Heart left ventricle (tissue), 16 donors: Measurements from ENCODE around the gene SEPTIN6. TPM values are rescaled to one million over a fixed set of nuclear protein-coding genes. Genes with fewer than 3 reads are reported as not detected.
A peak's percentile ranks its signal among the peaks of the same experiment; 100 is the strongest.

ENCODE experiments used
- ATAC-seq, 4 donors: fragments of 200-7000 bp; cut with Tn5 transposase; one replicate each; pipeline ENCODE4 v1.9.1; 2020 to 2022; ENCODE audit warnings: moderate library complexity in 4 of 4, mild to moderate bottlenecking in 3 of 4, moderate number of reproducible peaks in 1 of 4
- DNase-seq, 5 donors: peaks; one replicate each; pipeline ENCODE4 v3.0.0-alpha.2; 2020
- H3K27ac ChIP-seq, 12 donors: fragments of 200-600 bp; sonication (generic) in 4 of 12; one replicate each; pipeline versions ENCODE4 v1.5.0 to v1.8.0; 2016 to 2022; ENCODE audit warnings: mild to moderate bottlenecking in 2 of 12
- H3K27me3 ChIP-seq, 9 donors: fragments of 200-600 bp; sonication (generic) in 2 of 9; one replicate each; pipeline versions ENCODE4 v1.5.1 to v1.8.0; 2016 to 2022; ENCODE audit warnings: mild to moderate bottlenecking in 3 of 9
- H3K36me3 ChIP-seq, 9 donors: fragments of 200-600 bp; sonication (generic) in 2 of 9; one replicate each; pipeline versions ENCODE4 v1.5.0 to v1.8.0; 2018 to 2022; ENCODE audit warnings: mild to moderate bottlenecking in 2 of 9
- H3K4me1 ChIP-seq, 12 donors: fragments of 200-600 bp; sonication (generic) in 4 of 12; one replicate each; pipeline versions ENCODE4 v1.5.0 to v1.8.0; 2016 to 2022; ENCODE audit warnings: mild to moderate bottlenecking in 3 of 12
- H3K4me3 ChIP-seq, 12 donors: fragments of 200-600 bp; sonication (generic) in 4 of 12; one replicate each; pipeline versions ENCODE4 v1.5.0 to v1.8.0; 2017 to 2022; ENCODE audit warnings: mild to moderate bottlenecking in 9 of 12, moderate library complexity in 4 of 12
- H3K9me3 ChIP-seq, 12 donors: fragments of 200-600 bp; sonication (generic) in 4 of 12; one replicate each; pipeline versions ENCODE4 v1.5.0 to v1.8.0; 2016 to 2022; ENCODE audit warnings: mild to moderate bottlenecking in 1 of 12
- CTCF ChIP-seq, 12 donors: fragments of 200-600 bp; sonication (generic) in 4 of 12; IDR thresholded peaks; one replicate each; pipeline versions ENCODE4 v1.5.0 to v1.8.0; 2018 to 2022; ENCODE audit warnings: antibody characterized with exemption in 12 of 12, mild to moderate bottlenecking in 5 of 12
- POLR2A ChIP-seq, 2 donors: fragments of 450-650 bp; IDR thresholded peaks; one replicate each; pipeline ENCODE4 v1.6.1; 2017; ENCODE audit warnings: antibody characterized with exemption in 2 of 2, mild to moderate bottlenecking in 2 of 2, moderate library complexity in 2 of 2
- WGBS, 4 donors: extraction: QIAGEN DNeasy Blood & Tissue Kit in 2 of 4; methylation state at CpG; one replicate each; pipeline versions ENCODE4 v1.1.5 to v1.1.7; 2013 to 2018; 5-methylcytosine and 5-hydroxymethylcytosine counted together
- intact Hi-C, 10 donors: fragments of 100-400 bp; cut with DNase I; formaldehyde crosslinking; loops; one replicate each; pipeline versions ENCODE4 v1.11.1 to v1.14.2; 2022
- polyA plus RNA-seq, 2 donors: library from polyadenylated mRNA; stranded (reverse); fragments of 200-250 nt; gene quantifications; one replicate each; pipeline ENCODE4 v1.2.3, GENCODE V29; 2013
- total RNA-seq, 9 donors: library from RNA; depleted of rRNA in 2 of 9; stranded (reverse); fragments of >200 nt in 2 of 9; fragmentation: NEBNext Ultra II Directional in 3 of 9; extraction: Animal tissue kit (Norgen Biotek cat#: 25700) in 3 of 9; gene quantifications; one replicate each; pipeline versions ENCODE4 v1.1.0 to v1.2.4, GENCODE V29; 2016 to 2023
- donor health status: ischemic (EF 13 %, LVEDD 7.1; RV severe dilation, severe dysfunction).
- donor health status: healthy with polysubstance abuse.
- donor health status: DM: no; HTN: yes; CAD: no.
- donor health status: DM: no; HTN: no; CAD: no.
- donor health status: ischemic (EF 25% LVEDD 6.9; RV normal size, moderate dysfunction).
- donor health status: ischemic (EF 25% LVEDD 5.7; RV mildly dilated, moderate dysfunction).
- donor health status: healthy.
- donor health status: DM: yes; HTN: yes; CAD: no.
- donor health status: ischemic (EF 35%, LVEDD 5.7; RV mildly dilated, moderate dysfunction).
- donor health status: nonischemic (EF 11% LVEDD 7.7; RV severe dilation, severe dysfunction).
- donor health status: DM: yes; HTN: yes; CAD: no.
- donor health status: PGD.
- donor health status: ischemic (EF 29% LVEDD 5.4; RV normal size, mild dysfunction).
- donor health status: nonischemic (EF 23%, LVEDD 6.1; RV moderate dilation, normal function).

Gene SEPTIN6
- total and polyA plus RNA-seq, 11 donors = 3.3 to 36.4 (median 9.8) TPM

- no peak for TF ChIP-seq CTCF (IDR thresholded peaks at IDR 0.05)
- no peak for TF ChIP-seq POLR2A (IDR thresholded peaks at IDR 0.05)
- no peak overlapping the region for H3K4me3 ChIP-seq
- WGBS, 4 donors = 77 to 82% (median 82%) methylated on average over 12 of the region's 12 CpGs
- ATAC-seq = no peak
- H3K27me3 ChIP-seq = no peaks in the 10 kb centered on the region
- DNase-seq = no peak
- peaks cover 0 to 11% (median 0%) of the 10 kb centered on the region in 12 donors for H3K4me1 ChIP-seq
- intact Hi-C loops = loop anchor here in 2 of 10 donors (10.0 kb wide), 2 partner anchors 71 to 81 kb away; no protein-coding TSS in a partner anchor
- H3K36me3 ChIP-seq = no peaks in the 10 kb centered on the region
- no peaks in the 10 kb centered on the region for H3K9me3 ChIP-seq
- H3K27ac ChIP-seq = no peak overlapping the region
Measured at GRCh38 chrX:119695535-119696050, 2.6 kb upstream of the SEPTIN6 start.

DNA sequence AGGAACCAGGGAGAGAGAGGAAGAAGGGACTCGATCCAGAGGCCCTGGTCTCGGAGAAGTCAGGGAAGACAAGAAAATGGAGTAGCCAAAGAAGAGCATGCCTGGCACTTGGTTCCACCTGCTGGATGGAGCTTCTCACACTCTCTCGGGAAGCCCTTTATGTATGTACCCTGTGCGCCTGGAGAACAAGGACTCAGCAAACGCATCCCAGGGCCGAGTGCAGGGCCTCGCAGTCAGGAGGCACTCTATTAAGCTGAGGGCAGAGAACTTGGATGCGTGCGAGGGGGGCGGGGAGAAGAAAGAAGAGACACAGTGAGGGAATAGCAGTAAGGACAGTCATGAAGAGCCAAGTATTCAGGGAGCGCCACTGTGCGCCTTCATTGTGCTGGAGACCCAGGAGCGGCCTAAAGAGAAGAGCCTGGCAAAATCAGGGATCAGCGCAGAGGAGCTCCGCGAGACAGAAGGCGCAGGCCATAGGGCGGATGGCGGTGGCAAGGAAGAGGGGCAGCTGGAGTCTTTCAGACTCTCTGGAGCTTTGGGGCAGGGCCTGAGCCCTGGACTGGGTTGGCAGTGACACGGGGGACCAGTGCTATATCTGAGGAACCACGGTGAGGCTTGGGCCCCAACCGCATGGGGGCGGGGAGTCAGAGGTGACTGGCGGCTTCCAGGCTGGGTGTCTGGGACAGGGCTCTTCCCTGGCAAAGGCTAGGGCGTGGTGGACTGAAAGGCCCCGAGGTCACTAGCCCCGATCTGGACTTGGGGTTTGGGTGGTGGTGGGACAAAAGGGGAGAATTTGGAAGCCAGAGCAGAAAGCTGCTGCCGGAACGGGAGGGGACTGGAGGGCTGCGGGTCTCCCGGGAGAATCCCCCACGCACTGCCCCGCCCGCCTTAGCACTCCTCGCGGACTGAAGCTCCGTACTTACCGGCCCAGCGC is 1.9 kb upstream of the SEPTIN6 start:
- 75 to 86% (median 81%) methylated on average over 39 of the region's 39 CpGs for WGBS, 4 donors
- peaks cover 0 to 11% (median 0%) of the 10 kb centered on the region in 12 donors for H3K4me1 ChIP-seq
- DNase-seq (peak in 1 of 5 donors; percentile 22), ATAC-seq (no peak)
- no peaks in the 10 kb centered on the region for H3K36me3 ChIP-seq
- TF ChIP-seq POLR2A (IDR thresholded peaks at IDR 0.05) (no peak), CTCF (IDR thresholded peaks at IDR 0.05) (no peak)
- H3K27ac ChIP-seq = peak overlapping the region in 1 of 12 donors; percentile 83
- H3K4me3 ChIP-seq = no peak overlapping the region
- intact Hi-C loops = loop anchor here in 3 of 10 donors (5.0 to 10.0 kb wide), 3 partner anchors 70 to 88 kb away; partner anchors contain the start of gene NKRF (in 1 of the 3)
- H3K9me3 ChIP-seq = no peaks in the 10 kb centered on the region
- no peaks in the 10 kb centered on the region for H3K27me3 ChIP-seq

DNA sequence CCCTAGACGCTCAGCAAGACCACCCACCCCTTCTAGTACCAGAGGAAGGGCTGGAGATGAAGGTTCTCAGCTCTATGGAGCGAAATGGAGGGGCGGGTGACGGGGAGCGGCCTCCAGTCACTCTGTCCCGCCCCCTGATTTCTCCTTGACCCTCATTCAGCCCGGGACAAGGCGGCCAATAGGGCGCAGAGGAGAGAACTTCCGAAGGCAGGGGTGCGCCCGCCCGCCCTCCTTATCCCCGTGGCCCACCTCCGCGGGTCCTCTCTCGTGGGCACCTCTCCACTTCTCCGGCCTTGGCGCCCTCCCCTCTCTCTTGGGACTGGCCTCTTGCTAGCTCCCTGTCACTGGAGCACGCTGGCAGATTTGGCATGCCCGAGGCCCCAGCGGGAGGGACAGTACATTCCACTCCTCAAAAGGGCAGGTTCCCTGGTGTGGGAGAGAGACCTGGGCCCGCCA is 1.1 kb upstream of the SEPTIN6 start:
- no peaks in the 10 kb centered on the region for H3K27me3 ChIP-seq
- intact Hi-C loops = loop anchor here in 4 of 10 donors (2.0 to 10.0 kb wide), 4 partner anchors 39 to 87 kb away; partner anchors contain the start of gene NKRF (in 1 of the 4)
- TF ChIP-seq POLR2A (IDR thresholded peaks at IDR 0.05) (no peak), CTCF (IDR thresholded peaks at IDR 0.05) (no peak)
- WGBS, 4 donors = 31 to 66% (median 56%) methylated on average over 23 of the region's 23 CpGs
- H3K36me3 ChIP-seq = no peaks in the 10 kb centered on the region
- peak overlapping the region in 2 of 12 donors; percentile 75 to 83 for H3K27ac ChIP-seq
- ATAC-seq = peak in 1 of 4 donors; percentile 40
- H3K4me1 ChIP-seq = peaks cover 0 to 16% (median 0%) of the 10 kb centered on the region in 12 donors
- H3K4me3 ChIP-seq = peak overlapping the region in 10 of 12 donors; percentile 40 to 92 (median 76)
- no peaks in the 10 kb centered on the region for H3K9me3 ChIP-seq
- DNase-seq = peak in 3 of 5 donors; percentile 20 to 36 (median 34)
